Measurements from ENCODE around the gene GSE1.

- TF ChIP-seq CTCF (IDR thresholded peaks at IDR 0.05) (no peak), POLR2A (IDR thresholded peaks at IDR 0.05) (no peak)
Measured at GRCh38 chr16:85651629-85652430, 38.7 kb downstream of the GSE1 start.

Measured in right lobe of liver (tissue), 4 donors.